ENCODE results near the gene MVB12B. TPM values are rescaled to one million over a fixed set of nuclear protein-coding genes. Genes with fewer than 3 reads are reported as not detected.

Gene MVB12B
- total RNA-seq, 1 experiment from 2014 or later, result 9.4 TPM

- in situ Hi-C loops (cut with HindIII; ENCODE audit: low pct_unique_long_range_greater_than_20kb, low sequenced_read_pairs) (no loop called here), intact Hi-C loops (cut with micrococcal nuclease; ENCODE audit: unreplicated experiment) (no loop called here)
- no TSS peak for BruUV-seq (replicated peaks)
- Histone ChIP-seq H3K4me3 (ENCODE audit: low read depth in 2 of 2, low read length in 2 of 2) (peak overlapping the region in 1 of 2 experiments; percentile 32; a peak in 1 of 4 replicates), H3K4me1 (ENCODE audit: control insufficient read depth, insufficient read depth, low read length) (peaks cover 5% of the 10 kb centered on the region; the same call in 1 of the 2 replicates), H3K27me3 (ENCODE audit: control insufficient read depth, insufficient read depth, low read length) (peaks cover 20% of the 10 kb centered on the region), H3K27ac (ENCODE audit: low read length) (no peak overlapping the region), H3K9me3 (ENCODE audit: control insufficient read depth, insufficient read depth, low read depth, low read length) (no peaks in the 10 kb centered on the region), H3K36me3 (ENCODE audit: control insufficient read depth, insufficient read depth, low read length) (no peaks in the 10 kb centered on the region)
- ChIA-PET CTCF (interaction anchor here (0.7 kb wide), 2 partner anchors 18 to 46 kb away, joined by 3 read pairs; no protein-coding TSS in a partner anchor), POLR2A (interaction anchor here (0.8 kb wide), 1 partner anchor 10 kb away, joined by 3 read pairs; no protein-coding TSS in a partner anchor)
- ATAC-seq (no peak), DNase-seq (ENCODE audit: low read depth, low spot score) (no peak)
- no peak for TF ChIP-seq POLR2AphosphoS5 (IDR thresholded peaks at IDR 0.05; ENCODE audit: low read depth, low read length)
These were observed 191.3 kb downstream of the MVB12B start for GRCh38 chr9:126517833-126518356.

GRCh38 chr9:126518763-126519162 lies 192.1 kb downstream of the MVB12B start:
- H3K9me3 ChIP-seq (ENCODE audit: control insufficient read depth, insufficient read depth, low read depth, low read length), result no peaks in the 10 kb centered on the region
- H3K27me3 ChIP-seq (ENCODE audit: control insufficient read depth, insufficient read depth, low read length), result peaks cover 20% of the 10 kb centered on the region
- no peak overlapping the region for H3K4me3 ChIP-seq (ENCODE audit: low read depth in 2 of 2, low read length in 2 of 2)
- CTCF ChIA-PET, result interaction anchor here (0.7 to 0.8 kb wide), 3 partner anchors 19 to 216 kb away, joined by 3 read pairs; no protein-coding TSS in a partner anchor
- peaks cover 2% of the 10 kb centered on the region; the same call in 1 of the 2 replicates for H3K4me1 ChIP-seq (ENCODE audit: control insufficient read depth, insufficient read depth, low read length)
- intact Hi-C loops (cut with micrococcal nuclease; ENCODE audit: unreplicated experiment), result no loop called here
- DNase-seq (ENCODE audit: low read depth, low spot score) (no peak), ATAC-seq (no peak)
- TF ChIP-seq CTCF (IDR thresholded peaks at IDR 0.05) (no peak), SIN3A (IDR thresholded peaks at IDR 0.05; ENCODE audit: borderline replicate concordance, insufficient read depth, low read depth, low read length) (no peak), TCF7L2 (IDR thresholded peaks at IDR 0.05; ENCODE audit: low read depth, low read length) (no peak), REST (IDR thresholded peaks at IDR 0.05; ENCODE audit: insufficient read depth in 1 of 2, low read depth in 2 of 2, low read length in 1 of 2) (no peak), POLR2AphosphoS5 (IDR thresholded peaks at IDR 0.05; ENCODE audit: low read depth, low read length) (no peak)
- H3K27ac ChIP-seq (ENCODE audit: low read length), result no peak overlapping the region
- POLR2A ChIA-PET, result no interaction called here
- BruUV-seq (replicated peaks), result no TSS peak
- no peaks in the 10 kb centered on the region for H3K36me3 ChIP-seq (ENCODE audit: control insufficient read depth, insufficient read depth, low read length)
- in situ Hi-C loops (cut with HindIII; ENCODE audit: low pct_unique_long_range_greater_than_20kb, low sequenced_read_pairs), result no loop called here

- CTCF ChIA-PET, result no interaction called here
- ATAC-seq (no peak), DNase-seq (ENCODE audit: low read depth, low spot score) (no peak)
- peaks cover 20% of the 10 kb centered on the region for H3K27me3 ChIP-seq (ENCODE audit: control insufficient read depth, insufficient read depth, low read length)
- no peak for TF ChIP-seq REST (IDR thresholded peaks at IDR 0.05; ENCODE audit: insufficient read depth in 1 of 2, low read depth in 2 of 2, low read length in 1 of 2)
- no peak for TF ChIP-seq POLR2AphosphoS5 (IDR thresholded peaks at IDR 0.05; ENCODE audit: low read depth, low read length)
- TF ChIP-seq CTCF (IDR thresholded peaks at IDR 0.05), result no peak
- TF ChIP-seq TCF7L2 (IDR thresholded peaks at IDR 0.05; ENCODE audit: low read depth, low read length), result no peak
- TF ChIP-seq SIN3A (IDR thresholded peaks at IDR 0.05; ENCODE audit: borderline replicate concordance, insufficient read depth, low read depth, low read length), result no peak
- no TSS peak for BruUV-seq (replicated peaks)
- in situ Hi-C loops (cut with HindIII; ENCODE audit: low pct_unique_long_range_greater_than_20kb, low sequenced_read_pairs), result no loop called here
- intact Hi-C loops (cut with micrococcal nuclease; ENCODE audit: unreplicated experiment), result no loop called here
- H3K9me3 ChIP-seq (ENCODE audit: control insufficient read depth, insufficient read depth, low read depth, low read length), result no peaks in the 10 kb centered on the region
- no peaks in the 10 kb centered on the region; the same call in 1 of the 2 replicates for H3K4me1 ChIP-seq (ENCODE audit: control insufficient read depth, insufficient read depth, low read length)
- no peaks in the 10 kb centered on the region for H3K36me3 ChIP-seq (ENCODE audit: control insufficient read depth, insufficient read depth, low read length)
- POLR2A ChIA-PET, result no interaction called here
- H3K27ac ChIP-seq (ENCODE audit: low read length), result no peak overlapping the region
- no peak overlapping the region for H3K4me3 ChIP-seq (ENCODE audit: low read depth in 2 of 2, low read length in 2 of 2)
These were observed 193.2 kb downstream of the MVB12B start for GRCh38 chr9:126519660-126520420.
